ENCODE data around the gene HORMAD2. TPM values are rescaled to one million over a fixed set of nuclear protein-coding genes. Genes with fewer than 3 reads are reported as not detected.

The HORMAD2 gene
- total and polyA plus RNA-seq, 9 of the 15 experiments (the other 6 are each of a cell fraction or from before 2014, with no cell fraction given) = not detected

DNA sequence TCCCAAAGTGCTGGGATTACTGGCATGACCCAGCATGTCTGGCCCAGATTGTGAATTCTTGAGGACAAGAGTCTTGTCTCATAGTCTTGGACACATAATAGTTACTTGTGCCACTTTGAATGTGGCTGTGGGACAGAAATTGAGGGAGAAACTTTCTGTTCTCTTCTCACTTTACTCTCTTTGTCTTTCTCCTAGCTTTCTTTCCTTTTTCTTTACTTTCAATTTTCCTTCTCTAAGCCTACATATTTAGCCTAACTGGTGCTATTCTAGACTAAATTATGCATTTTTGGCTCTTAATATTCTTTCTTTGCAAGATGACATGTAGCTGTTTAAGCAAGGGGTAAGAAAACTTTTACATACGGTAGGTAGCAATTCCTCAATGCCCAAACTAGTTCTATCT, 33.2 kb downstream of the HORMAD2 start:
- no peaks in the 10 kb centered on the region for H4K20me1 ChIP-seq (replicated peaks; ENCODE audit: control insufficient read depth, insufficient read depth, low read length)
- in situ Hi-C loops (cut with MboI) = loop anchor here (25.0 kb wide), 2 partner anchors 274 to 374 kb away; partner anchors contain the start of genes RNF215 and SEC14L2
- no peak for ATAC-seq
- no peak overlapping the region for H2AFZ ChIP-seq (ENCODE audit: low read depth, low read length)
- H3K9ac ChIP-seq (ENCODE audit: insufficient read depth in 1 of 2, low read depth in 2 of 2, low read length in 2 of 2) = no peak overlapping the region
- no peaks in the 10 kb centered on the region for H3K9me3 ChIP-seq (replicated peaks; ENCODE audit: control insufficient read depth, insufficient read depth, low read depth, low read length)
- no peaks in the 10 kb centered on the region for H3K36me3 ChIP-seq (ENCODE audit: control insufficient read depth, insufficient read depth, low read length)
- no peak overlapping the region for H3K4me3 ChIP-seq
- intact Hi-C loops (cut with micrococcal nuclease) = no loop called here
- H3K4me1 ChIP-seq (replicated peaks in 1 of 2; ENCODE audit: control insufficient read depth in 2 of 2, insufficient read depth in 2 of 2, low read length in 2 of 2) = no peaks in the 10 kb centered on the region
- CTCF ChIA-PET (ENCODE audit: low intra/inter-chr PET ratio) = no interaction called here
- H3K79me2 ChIP-seq (ENCODE audit: control insufficient read depth, insufficient read depth, low read length) = no peaks in the 10 kb centered on the region
- BruUV-seq (replicated peaks) = no TSS peak
- 13% methylated on average over 1 of the region's 1 CpG for WGBS (ENCODE audit: insufficient coverage, low coverage, missing lambda C conversion rate)
- TF ChIP-seq ESRRA (IDR thresholded peaks at IDR 0.05; ENCODE audit: borderline replicate concordance, low read depth) (no peak), ZNF124 (CRISPR knock-in tag; IDR thresholded peaks at IDR 0.05) (no peak), PPARD (CRISPR knock-in tag; IDR thresholded peaks at IDR 0.05) (no peak), HNRNPL (IDR thresholded peaks at IDR 0.05; ENCODE audit: low read depth, low read length) (no peak), ZFPM2 (CRISPR knock-in tag; IDR thresholded peaks at IDR 0.05) (no peak), DPF2 (IDR thresholded peaks at IDR 0.05) (no peak), HIVEP1 (CRISPR knock-in tag; IDR thresholded peaks at IDR 0.05) (no peak), NR2C1 (IDR thresholded peaks at IDR 0.05) (no peak), NR2C1 (tag; IDR thresholded peaks at IDR 0.05) (no peak)
- TF ChIP-seq, protein P1, sequence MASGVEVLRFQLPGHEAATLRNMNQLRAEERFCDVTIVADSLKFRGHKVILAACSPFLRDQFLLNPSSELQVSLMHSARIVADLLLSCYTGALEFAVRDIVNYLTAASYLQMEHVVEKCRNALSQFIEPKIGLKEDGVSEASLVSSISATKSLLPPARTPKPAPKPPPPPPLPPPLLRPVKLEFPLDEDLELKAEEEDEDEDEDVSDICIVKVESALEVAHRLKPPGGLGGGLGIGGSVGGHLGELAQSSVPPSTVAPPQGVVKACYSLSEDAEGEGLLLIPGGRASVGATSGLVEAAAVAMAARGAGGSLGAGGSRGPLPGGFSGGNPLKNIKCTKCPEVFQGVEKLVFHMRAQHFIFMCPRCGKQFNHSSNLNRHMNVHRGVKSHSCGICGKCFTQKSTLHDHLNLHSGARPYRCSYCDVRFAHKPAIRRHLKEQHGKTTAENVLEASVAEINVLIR (CRISPR knock-in tag; IDR thresholded peaks at IDR 0.05) = no peak
- FAIRE-seq = no peak
- H3K27ac ChIP-seq (ENCODE audit: extremely low read depth, low read depth, low read length) = no peak overlapping the region
- no peaks in the 10 kb centered on the region for H3K27me3 ChIP-seq (ENCODE audit: control insufficient read depth in 2 of 2, insufficient read depth in 2 of 2, low read length in 2 of 2)
- POLR2A ChIA-PET = no interaction called here
- DNase-seq (ENCODE audit: extremely low read depth in 1 of 4, low spot score in 3 of 4) = no peak
- H3K4me2 ChIP-seq (ENCODE audit: insufficient read depth, low read length) = no peak overlapping the region
- no peaks in the 10 kb centered on the region for H3K9me1 ChIP-seq (ENCODE audit: control insufficient read depth, insufficient read depth, low read length)
